GM21526 (cell line): ENCODE measurements around the gene PLCB4.

Source experiments
- ATAC-seq: cut with Tn5 transposase; IDR thresholded peaks from one replicate; pipeline ENCODE4 v1.9.1; 2021; ENCODE audit warnings: moderate library complexity; ENCODE audit not compliant: unreplicated experiment, low FRiP score

Gene PLCB4

GRCh38 chr20:9300534-9300933, 231.6 kb downstream of the PLCB4 start:
- no peak for ATAC-seq

- no peak for ATAC-seq
These were observed 232.5 kb downstream of the PLCB4 start for GRCh38 chr20:9301129-9302090.

GRCh38 chr20:9302091-9302462, 233.2 kb downstream of the PLCB4 start:
- no peak for ATAC-seq

GRCh38 chr20:9306521-9306920, 237.6 kb downstream of the PLCB4 start:
- ATAC-seq: no peak

- no peak for ATAC-seq
These were observed 239.2 kb downstream of the PLCB4 start for GRCh38 chr20:9308056-9308455.

GRCh38 chr20:9311132-9311531, 242.2 kb downstream of the PLCB4 start:
- ATAC-seq: no peak

- no peak for ATAC-seq
These were observed 250.9 kb downstream of the PLCB4 start for GRCh38 chr20:9319687-9320384.

- no peak for ATAC-seq
These were observed 252.1 kb downstream of the PLCB4 start for GRCh38 chr20:9321007-9321406.

GRCh38 chr20:9322661-9323060, 253.8 kb downstream of the PLCB4 start:
- no peak for ATAC-seq

- no peak for ATAC-seq
These were observed 254.7 kb downstream of the PLCB4 start for GRCh38 chr20:9323622-9324021.

GRCh38 chr20:9329355-9330101, 260.6 kb downstream of the PLCB4 start:
- ATAC-seq: no peak

- ATAC-seq: no peak
These were observed 261.3 kb downstream of the PLCB4 start for GRCh38 chr20:9330151-9330550.

- no peak for ATAC-seq
These were observed 263.0 kb downstream of the PLCB4 start for GRCh38 chr20:9331707-9332435.

- no peak for ATAC-seq
These were observed 264.0 kb downstream of the PLCB4 start for GRCh38 chr20:9332791-9333479.

GRCh38 chr20:9334866-9335265, 266.0 kb downstream of the PLCB4 start:
- no peak for ATAC-seq

GRCh38 chr20:9338101-9338500, 269.2 kb downstream of the PLCB4 start:
- no peak for ATAC-seq

GRCh38 chr20:9339708-9340107, 270.8 kb downstream of the PLCB4 start:
- ATAC-seq: no peak

- no peak for ATAC-seq
These were observed 273.8 kb downstream of the PLCB4 start for GRCh38 chr20:9342651-9343050.

- ATAC-seq: no peak
These were observed 275.4 kb downstream of the PLCB4 start for GRCh38 chr20:9344083-9344920.
